GM18867 (cell line): Measurements from ENCODE around the gene TEAD4.

ENCODE experiments used
- ATAC-seq: cut with Tn5 transposase; IDR thresholded peaks from one replicate; pipeline ENCODE4 v1.9.1; 2021; ENCODE audit warnings: mild to moderate bottlenecking, moderate library complexity; ENCODE audit not compliant: unreplicated experiment

The TEAD4 gene

DNA sequence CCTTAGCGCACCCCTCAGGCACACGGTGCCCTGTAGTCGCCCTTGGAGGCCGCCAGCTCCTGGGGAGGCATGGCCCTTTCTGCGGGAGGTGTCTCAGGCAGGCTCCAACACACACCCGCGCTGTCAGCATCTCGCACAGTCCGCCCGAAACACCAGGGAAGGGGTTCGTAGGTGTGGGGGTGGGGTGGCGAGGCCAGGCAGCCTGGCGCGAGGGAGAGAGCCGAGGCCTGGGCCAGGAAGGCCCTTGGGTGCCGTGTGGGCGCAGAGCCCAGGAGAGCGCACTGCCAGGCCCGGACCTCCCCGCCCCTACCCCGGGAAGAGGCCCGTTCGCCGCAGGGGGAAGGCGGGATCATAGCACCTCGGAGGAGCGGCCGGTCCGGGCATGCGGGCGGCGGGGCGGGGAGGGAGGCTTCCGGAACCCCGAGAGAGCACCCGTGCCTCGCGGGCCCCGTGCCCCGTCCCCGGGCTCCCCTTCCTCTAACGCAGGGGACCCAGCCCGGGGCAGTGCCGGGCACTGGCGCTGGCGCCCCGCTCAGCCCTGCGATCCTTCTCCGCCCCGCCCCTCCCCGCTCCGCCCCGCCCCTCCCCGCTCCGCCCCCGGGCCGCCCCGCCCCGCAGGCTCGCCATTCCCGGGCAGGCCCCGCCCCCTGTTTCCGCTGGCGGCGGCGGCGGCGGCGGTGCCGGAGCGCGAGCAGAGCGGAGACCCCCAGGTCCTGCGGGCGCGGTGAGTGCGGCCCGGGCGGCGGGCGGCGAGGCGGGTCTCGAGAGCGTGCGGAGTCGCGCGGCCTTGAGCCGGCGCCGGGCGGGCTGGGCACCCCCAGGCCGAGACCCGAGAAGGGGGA is 117.8 kb downstream of the TEAD4 start, which contains the start of gene TSPAN9:
Gene TSPAN9 (plus strand): TSS at position 650 of the 842 bp plus-strand sequence. CDS start 123,815 bp downstream, outside the sequence.
- peak; percentile 68 for ATAC-seq

DNA sequence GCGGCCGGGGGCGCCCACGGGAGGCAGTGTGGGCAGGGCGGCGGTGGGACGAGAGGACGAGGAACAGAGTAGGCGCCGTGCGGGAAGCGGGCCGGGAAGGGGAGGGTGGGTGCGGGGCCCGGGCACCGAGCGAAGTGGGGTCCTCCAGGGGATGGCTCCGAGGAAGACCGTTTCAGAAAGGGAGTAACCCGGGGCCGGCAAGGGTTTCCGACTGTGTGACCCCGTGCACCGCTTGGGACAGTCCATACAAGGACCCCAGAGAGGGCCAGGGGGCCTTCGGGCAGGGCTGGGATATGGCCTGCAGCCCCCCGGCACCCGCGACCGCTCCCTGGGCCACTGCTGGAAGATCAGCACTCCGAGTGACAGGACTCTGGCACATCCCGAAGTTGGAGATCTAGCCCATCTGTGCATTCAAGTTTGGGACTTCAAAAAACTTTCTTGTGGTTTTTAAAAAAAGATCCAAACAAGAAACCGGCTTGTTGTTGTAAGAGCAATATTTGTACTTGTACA is 118.4 kb downstream of the TEAD4 start:
- ATAC-seq, result no peak

DNA sequence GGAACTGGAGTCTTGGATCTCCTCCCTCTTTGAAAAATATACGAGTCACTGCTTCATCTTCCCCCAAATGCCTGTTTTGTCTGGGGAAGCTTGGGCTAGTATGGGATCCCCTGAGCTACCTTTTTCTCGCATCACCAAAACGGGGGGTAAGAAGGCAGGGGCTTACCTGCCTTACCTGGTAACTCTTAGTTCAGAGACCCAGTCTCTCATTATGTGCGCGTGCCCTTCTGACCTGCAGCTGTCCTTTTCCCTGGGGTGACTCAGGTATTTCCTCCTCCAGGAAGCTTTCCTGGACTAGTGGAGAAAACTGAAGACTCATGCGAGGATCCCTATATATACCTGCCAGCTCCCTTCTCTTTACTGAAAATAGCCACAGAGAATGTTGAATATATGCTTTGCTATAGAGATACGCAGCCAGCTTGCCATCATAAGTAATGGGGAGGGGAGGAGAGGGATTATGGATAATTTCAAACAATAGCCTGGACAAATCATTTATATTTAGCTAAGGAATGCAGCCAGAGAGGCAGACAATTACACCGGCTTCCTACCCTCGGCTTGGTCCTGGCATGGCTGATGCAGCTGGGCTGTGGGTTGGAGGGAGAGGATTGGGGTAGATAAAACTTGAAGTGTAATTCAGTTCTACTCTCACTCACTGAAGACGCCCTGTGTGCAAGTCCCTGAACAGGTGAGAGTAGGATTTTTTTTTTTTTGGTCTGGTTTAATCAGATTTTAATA is 119.1 kb downstream of the TEAD4 start:
- ATAC-seq, result no peak

DNA sequence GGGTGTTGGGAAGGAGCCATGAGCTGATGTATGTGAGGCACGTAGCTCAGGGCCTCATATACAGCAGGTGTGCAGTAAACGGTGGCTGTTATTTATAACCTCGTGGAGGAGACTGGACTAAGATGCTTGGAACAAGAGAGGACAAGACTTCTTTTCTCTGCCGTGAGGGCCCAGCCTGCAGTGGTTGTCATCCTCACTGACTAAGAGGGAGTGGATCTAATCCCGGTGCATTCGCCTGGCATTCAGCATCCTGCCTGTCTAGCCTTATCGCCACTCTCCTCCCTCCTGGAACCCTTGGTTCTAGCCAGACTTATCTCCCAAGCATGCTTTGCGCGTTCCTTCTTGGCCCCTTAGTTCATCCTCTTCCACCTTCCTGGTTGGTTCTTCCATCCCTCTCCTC is 121.9 kb downstream of the TEAD4 start:
- ATAC-seq, result no peak

DNA sequence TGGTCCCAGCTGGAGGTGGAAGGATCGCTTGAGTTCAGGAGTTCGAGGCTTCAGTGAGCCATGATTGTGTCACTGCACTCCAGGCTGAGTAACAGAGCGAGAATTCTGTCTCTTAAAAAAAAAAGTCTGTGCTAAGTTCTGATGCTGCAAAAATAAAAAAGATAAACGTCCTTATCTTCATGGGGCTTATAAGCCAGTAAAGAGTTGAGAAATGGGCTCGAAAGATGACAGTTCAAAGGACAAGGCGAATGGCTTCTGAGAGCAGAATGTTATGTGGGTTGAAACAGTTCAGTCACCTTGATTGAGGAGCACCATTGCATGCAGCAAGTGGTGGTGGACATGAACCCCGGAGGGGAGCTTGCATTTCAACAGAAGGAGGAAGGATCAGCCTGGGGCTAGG is 122.7 kb downstream of the TEAD4 start:
- ATAC-seq, result no peak

DNA sequence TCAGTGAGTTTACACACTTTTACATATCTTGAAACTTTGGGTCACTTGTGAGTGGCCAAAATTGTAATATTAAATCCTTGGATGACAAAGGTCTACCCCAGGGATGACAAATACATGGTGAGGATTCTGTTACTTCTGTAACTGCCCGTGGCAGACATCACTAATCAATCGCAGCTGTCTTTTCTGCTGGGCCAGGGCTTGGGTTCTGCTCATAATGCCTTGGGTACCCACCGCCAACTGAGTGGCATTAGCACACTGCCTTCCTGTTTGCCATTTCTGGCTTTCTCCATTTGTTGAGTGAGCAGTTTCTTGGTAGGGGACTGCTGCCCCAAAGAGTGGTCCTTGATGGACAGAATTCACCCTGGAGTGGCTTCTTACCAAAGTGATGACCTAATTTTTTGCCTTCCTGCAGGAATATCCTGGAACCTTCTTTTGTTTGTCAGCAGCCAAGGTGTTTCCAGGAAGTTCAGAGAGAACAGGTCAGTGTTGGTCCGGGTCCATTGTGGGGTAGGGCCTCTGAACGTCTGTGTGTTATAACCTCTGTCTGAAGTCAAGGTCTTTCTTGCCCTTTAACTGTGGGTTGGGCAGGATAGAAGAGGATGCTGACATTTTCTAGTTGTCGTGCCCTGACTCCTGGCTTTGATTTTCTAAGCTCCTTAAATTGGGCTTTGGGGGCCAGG is 124.2 kb downstream of the TEAD4 start:
- ATAC-seq, result no peak

DNA sequence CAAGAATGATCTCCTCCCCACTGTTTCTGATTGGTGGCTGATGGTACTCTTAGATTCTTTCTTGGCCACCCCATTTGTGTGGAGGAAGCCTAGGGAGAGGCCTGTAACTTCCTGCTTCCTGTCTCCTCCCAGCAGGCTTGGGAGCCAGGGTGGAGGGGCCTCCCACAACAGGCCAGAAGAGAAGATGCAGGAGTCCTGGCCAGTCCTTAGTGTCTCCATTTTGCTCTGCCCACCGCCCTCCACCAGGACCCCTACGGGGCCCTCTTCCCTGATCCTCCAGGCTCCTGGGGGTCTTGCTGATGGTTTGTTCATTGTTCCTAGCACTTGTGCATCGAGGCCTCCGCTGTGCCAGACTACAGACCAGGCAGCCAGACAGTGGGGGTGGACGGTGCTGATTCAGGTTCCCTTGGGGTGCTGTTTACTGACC is 124.7 kb downstream of the TEAD4 start:
- ATAC-seq, result no peak

DNA sequence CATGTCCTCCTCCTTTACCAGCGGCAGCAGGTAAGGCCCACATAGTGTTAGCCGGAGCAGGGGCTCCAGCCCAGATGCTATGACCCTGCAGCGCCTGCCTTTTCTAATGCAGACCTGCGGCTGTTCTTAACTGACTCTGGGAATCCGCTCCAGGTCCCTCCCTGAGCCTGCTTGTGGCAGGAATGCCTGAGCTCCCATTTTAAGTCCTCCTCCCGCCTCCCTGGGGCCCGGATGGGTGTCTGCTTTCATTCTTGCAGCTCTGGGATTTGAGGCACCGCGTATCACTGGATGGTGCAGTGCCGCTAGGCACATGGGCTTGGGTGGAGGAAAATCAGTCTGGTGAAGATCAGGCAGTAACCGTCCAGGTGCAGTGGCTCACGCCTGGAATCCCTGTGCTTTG is 125.5 kb downstream of the TEAD4 start:
- ATAC-seq, result no peak

DNA sequence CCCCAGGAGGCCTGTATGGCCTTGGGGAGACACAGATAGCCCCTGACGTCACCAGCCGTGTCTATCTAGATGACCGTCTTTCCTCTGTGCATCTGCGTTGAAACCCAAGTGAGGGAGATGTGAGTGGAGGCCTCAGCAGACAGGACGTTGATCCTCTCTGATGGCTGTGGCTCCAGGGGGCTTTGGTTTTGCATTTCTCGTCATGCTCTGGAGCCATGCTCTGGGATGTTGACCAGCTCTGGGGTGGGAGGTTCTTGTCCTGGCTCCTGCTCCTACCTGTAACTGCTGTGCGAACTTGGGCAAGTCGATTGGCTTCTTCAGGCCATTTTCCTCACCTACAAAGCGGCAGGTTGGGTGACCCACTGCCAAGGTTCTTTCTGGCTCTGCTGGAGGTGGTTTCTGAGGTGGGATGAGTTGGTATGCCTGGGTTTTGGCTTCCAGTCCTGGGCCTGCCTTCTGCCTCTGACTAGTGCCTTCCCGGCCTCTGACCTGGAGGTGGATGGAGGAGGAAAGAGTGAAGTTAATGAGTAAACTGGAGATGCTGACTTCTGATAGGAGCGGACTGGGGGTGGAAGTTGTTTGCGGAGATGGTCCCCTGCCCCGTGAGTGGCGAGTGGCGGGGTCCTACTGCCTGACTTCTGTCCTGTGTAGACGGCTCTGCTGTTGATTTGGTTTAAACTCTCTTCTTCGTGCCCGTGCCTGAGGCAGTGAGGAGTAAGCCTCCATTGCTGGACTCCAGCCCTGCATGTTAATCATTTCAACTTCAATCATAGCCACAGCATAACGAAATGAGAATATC is 126.3 kb downstream of the TEAD4 start:
- ATAC-seq, result no peak

DNA sequence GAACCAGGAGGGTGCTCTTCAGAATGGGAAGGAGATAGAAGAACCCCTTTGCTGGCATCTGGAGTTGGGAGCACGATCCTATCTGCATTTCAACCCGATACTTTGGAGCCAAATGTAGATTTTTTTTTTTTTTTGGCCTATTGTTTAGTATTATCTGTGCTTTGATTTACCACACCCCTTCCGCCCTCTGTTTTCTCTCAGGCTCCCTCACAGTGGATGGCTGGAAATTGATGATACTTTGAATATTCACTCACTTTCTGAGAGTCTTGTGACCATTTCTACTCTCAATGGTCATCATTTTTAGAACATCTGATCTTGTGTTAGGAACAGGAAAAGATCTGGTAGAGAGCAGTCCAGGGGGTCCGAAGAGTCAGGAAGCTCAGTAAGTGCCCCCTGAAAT is 127.0 kb downstream of the TEAD4 start:
- no peak for ATAC-seq

DNA sequence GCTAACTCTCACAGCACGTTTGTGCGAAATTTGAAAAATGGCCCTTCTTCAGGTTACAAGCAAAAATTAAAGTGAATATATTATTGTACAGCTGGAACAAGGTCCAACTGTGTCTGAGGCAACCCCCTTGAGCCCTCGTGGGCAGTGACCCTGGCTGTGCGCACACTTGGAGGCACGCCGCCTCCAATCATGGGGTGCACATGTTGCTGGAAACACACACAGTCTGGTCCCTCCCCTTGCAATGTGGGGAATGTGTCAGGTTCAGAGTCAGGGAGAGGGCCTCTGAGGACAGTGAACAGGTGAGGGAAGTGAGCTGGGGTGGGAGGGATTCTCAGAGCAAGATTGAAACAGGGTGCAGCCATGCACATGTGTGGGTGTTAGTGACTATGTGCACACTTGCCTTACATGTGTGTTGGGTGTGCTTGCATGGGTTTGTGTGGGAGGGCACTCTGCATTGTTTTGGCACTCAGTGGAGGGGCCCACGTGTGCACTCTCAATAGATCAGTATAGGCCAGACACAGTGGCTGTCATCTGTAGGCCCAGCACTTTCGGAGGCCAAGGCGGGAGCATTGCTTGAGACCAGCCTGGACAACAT is 127.6 kb downstream of the TEAD4 start:
- no peak for ATAC-seq

DNA sequence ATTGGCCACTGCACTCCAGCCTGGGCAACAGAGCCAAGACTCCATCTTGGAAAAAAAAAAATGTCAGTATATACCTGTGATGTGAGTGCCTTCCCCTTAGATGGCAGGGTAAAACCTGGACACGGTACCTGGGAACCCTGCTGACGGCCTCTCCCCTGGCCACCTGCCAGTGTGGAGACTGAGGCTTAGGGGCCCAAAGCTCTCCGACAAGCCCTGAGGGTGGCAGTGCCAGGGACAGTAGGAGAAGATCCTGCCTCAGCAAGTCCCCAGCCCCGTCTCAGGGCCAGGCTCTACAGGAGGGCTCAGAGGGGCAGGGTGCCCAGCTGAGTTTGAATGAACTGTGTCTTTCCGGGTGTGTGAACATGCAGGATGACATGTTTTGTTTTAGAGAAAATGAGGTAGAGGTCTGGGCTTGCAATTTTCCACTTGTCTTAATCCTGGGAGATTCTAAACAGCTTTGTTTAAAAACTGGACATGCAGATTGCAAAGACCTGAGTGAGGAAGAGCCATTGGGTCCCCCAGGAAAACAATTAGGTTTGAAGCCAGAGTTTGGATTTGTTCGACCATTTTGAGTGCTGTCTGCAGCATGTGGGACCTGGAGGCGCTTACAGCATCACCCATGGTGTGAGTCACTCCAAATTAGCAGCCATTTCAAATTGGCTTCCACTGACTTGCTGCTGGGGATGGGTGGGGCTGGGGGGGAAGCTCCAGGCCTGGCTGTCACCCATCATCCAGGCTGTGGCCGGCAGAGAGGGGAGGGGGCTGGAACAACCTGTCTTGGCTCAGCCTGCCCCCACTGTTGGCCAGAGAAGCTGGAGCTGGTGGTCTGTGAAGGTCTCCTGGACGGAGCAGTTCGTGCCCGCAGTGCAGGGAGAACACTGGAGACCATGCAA is 128.8 kb downstream of the TEAD4 start:
- ATAC-seq, result no peak

DNA sequence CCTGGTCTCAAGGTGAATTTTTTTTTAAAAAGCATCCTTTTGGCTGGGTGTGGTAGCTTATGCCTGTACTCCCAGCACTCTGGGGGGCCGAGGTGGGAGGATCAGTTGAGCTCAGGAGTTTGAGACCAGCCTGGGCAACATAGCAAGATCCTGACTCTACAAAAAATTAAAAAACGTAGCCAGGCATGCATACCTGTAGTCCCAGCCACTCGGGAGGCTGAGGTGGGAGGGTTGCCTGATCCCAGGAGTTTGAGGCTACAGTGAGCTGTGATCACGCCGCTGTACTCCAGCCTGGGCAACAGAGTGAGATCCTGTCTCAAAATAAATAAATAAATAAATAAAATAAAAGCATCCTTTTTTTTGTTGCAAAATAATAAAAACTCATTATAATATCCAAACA is 130.4 kb downstream of the TEAD4 start:
- ATAC-seq, result no peak
